Pancreas (tissue), 10 donors: ENCODE results near the gene AZI2. TPM values are rescaled to one million over a fixed set of nuclear protein-coding genes. Genes with fewer than 3 reads are reported as not detected.

Experiments
- ATAC-seq, 4 donors: fragments of 200-7000 bp; cut with Tn5 transposase; one replicate each; pipeline versions ENCODE4 v1.8.0 to v1.9.1; 2020; ENCODE audit warnings: mild to moderate bottlenecking in 4 of 4, moderate library complexity in 4 of 4
- DNase-seq, 6 donors: peaks; one replicate each; pipeline ENCODE4 v3.0.0-alpha.2; 2020
- FAIRE-seq: peaks from 2 replicates; lab custom pipeline; 2012; peaks lifted over from hg19 to GRCh38; lab: Jason Lieb, UNC
- H3K27ac ChIP-seq, 4 donors: fragments of 200-600 bp; sonication (generic); 1 replicate in 3 of 4; 2 replicates in 1 of 4; pipeline versions ENCODE4 v1.5.0 to v1.8.0; 2020
- H3K27me3 ChIP-seq, 4 donors: fragments of 200-600 bp; one replicate each; pipeline ENCODE4 v1.8.0; 2021
- H3K36me3 ChIP-seq, 3 donors: fragments of 200-600 bp; sonication (generic) in 1 of 3; one replicate each; pipeline versions ENCODE4 v1.5.0 to v1.8.0; 2020 to 2021
- H3K4me1 ChIP-seq, 3 donors: fragments of 200-600 bp; one replicate each; pipeline ENCODE4 v1.8.0; 2021
- H3K4me3 ChIP-seq, 4 donors: fragments of 200-600 bp; sonication (generic) in 2 of 4; one replicate each; pipeline versions ENCODE4 v1.5.0 to v1.8.0; 2020 to 2021
- H3K9me3 ChIP-seq, 4 donors: fragments of 200-600 bp; one replicate each; pipeline ENCODE4 v1.8.0; 2021
- WGBS, 2 donors: extraction: QIAGEN DNeasy Blood & Tissue Kit; methylation state at CpG; one replicate each; pipeline ENCODE4 v1.1.7; 2013; 5-methylcytosine and 5-hydroxymethylcytosine counted together
- intact Hi-C, 3 donors: fragments of 100-400 bp; cut with DNase I; formaldehyde crosslinking; loops; one replicate each; pipeline versions ENCODE4 v1.11.1 to v1.14.2; 2022
- polyA plus RNA-seq, 2 donors: library from polyadenylated mRNA; stranded (reverse); fragments of 200-250 nt; gene quantifications; one replicate each; pipeline ENCODE4 v1.2.3, GENCODE V29; 2013
- total RNA-seq, 6 donors: library from RNA; stranded (reverse); fragmentation: NEBNext Ultra II Directional in 4 of 6; extraction: Animal tissue kit (Norgen Biotek cat#: 25700) in 4 of 6; gene quantifications; one replicate each; pipeline versions ENCODE4 v1.2.1 to v1.2.4, GENCODE V29; 2021 to 2023
- TF ChIP-seq, protein P1 (sequence below), 4 donors: fragments of 200-600 bp; sonication (generic) in 3 of 4; IDR thresholded peaks; one replicate each; pipeline versions ENCODE4 v1.5.0 to v1.8.0; 2021; ENCODE audit warnings: antibody characterized with exemption in 4 of 4
- donor health status: healthy with polysubstance abuse.
- donor health status: DM: no; HTN: no; CAD: no; lungs with moderate emphysema.
- donor health status: DM: no; HTN: no; CAD: no.
- donor health status: control.
- donor health status: control.
- donor health status: Bipolar disorder and iron deficiency.
- donor health status: DM: yes; HTN: yes; CAD: no.
- donor health status: DM: no; HTN: no; CAD: no.
- donor health status: DM: no; HTN: no; CAD: no.
- donor health status: DM: yes; HTN: yes; CAD: no.

Gene AZI2
- total and polyA plus RNA-seq, 8 donors: 13.2 to 35.9 (median 29.3) TPM

DNA sequence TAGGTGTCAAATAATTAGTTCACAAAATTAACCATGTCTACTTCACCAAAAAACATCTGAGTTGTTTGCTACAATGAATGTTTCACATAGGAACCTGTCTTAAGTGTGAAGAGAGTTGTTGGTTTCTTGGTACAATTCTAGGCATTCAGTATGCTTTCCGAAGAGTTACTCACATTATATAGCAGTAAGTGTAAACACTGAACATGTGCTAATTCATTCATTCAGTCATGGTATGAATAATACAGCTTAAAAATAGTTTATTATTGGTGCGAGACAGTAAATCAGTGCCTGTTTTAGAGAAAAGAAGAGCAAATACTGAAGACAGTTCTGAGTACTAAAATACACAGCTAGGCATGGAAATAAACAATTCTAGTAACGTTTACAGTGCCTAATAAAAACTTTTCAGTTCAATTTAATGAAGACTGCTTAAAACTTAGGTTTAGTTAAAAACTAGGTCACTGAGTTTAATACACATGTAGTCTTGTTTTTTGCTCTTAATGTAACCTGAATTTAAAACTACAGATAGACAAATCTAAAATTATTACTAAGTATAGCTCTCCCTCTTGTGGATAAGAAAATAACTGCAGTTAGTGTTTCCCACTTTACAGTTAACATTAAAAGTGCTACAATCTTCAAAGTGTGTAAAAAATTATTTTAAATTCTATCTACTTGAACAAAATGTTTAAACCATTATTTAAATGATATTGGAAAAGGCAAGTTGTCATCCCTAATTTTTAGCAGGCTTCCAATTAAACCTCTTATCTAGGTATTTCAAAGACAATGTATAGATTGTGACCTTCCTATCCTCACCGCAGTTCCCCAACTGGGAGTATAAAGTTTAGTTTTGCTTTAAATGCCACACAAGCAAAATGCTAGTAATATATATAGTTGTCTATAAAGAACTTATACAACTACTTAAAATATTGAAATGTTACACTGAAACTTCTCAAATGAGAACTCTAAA, 20.2 kb downstream of the AZI2 start:
- Histone ChIP-seq H3K27me3 (no peaks in the 10 kb centered on the region), H3K9me3 (no peaks in the 10 kb centered on the region), H3K27ac (no peak overlapping the region), H3K4me3 (no peak overlapping the region), H3K4me1 (peaks cover 0 to 3% (median 0%) of the 10 kb centered on the region in 3 donors), H3K36me3 (no peaks in the 10 kb centered on the region)
- DNase-seq: no peak
- peak; percentile 50 to 78 (median 72) for ATAC-seq
- intact Hi-C loops: loop anchor here in 2 of 3 donors (5.0 kb wide), 1 partner anchor 616 kb away; no protein-coding TSS in a partner anchor
- TF ChIP-seq, protein P1, sequence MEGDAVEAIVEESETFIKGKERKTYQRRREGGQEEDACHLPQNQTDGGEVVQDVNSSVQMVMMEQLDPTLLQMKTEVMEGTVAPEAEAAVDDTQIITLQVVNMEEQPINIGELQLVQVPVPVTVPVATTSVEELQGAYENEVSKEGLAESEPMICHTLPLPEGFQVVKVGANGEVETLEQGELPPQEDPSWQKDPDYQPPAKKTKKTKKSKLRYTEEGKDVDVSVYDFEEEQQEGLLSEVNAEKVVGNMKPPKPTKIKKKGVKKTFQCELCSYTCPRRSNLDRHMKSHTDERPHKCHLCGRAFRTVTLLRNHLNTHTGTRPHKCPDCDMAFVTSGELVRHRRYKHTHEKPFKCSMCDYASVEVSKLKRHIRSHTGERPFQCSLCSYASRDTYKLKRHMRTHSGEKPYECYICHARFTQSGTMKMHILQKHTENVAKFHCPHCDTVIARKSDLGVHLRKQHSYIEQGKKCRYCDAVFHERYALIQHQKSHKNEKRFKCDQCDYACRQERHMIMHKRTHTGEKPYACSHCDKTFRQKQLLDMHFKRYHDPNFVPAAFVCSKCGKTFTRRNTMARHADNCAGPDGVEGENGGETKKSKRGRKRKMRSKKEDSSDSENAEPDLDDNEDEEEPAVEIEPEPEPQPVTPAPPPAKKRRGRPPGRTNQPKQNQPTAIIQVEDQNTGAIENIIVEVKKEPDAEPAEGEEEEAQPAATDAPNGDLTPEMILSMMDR (IDR thresholded peaks at IDR 0.05): peak; percentile 40 to 60 (median 48)
- peak; percentile 90 for FAIRE-seq
- WGBS, 2 donors: 80 to 85% methylated on average over 4 of the region's 4 CpGs

DNA sequence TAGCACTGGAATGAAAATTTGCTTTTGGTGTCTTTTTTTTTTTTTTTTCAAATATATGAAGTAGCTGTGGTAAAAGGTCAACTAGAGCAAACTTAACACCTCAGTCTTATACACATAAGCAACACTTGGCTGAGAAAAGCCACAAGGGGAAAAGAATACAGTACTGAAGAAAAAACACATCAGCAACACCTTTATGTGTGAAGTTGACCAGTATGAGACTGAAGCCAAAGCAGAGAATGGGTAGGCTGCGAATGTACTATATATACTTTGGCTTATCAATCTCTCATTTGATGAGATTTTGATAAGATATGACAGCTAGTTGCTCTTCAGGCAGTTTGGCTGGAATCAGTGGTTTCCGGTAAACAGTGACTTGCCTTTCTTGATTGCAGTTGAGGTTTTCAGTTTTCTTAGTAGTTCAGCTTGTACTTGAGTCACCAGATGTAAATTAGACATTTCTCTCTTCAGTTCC, 22.1 kb downstream of the AZI2 start:
- TF ChIP-seq, protein P1 (IDR thresholded peaks at IDR 0.05): no peak
- 74 to 79% methylated on average over 2 of the region's 2 CpGs for WGBS, 2 donors
- Histone ChIP-seq H3K27me3 (no peaks in the 10 kb centered on the region), H3K4me3 (no peak overlapping the region), H3K36me3 (no peaks in the 10 kb centered on the region), H3K9me3 (no peaks in the 10 kb centered on the region), H3K27ac (no peak overlapping the region), H3K4me1 (peaks cover 0 to 3% (median 0%) of the 10 kb centered on the region in 3 donors)
- no peak for DNase-seq
- no peak for FAIRE-seq
- intact Hi-C loops: loop anchor here in 2 of 3 donors (5.0 kb wide), 1 partner anchor 614 kb away; no protein-coding TSS in a partner anchor
- peak in 1 of 4 donors; percentile 30 for ATAC-seq

DNA sequence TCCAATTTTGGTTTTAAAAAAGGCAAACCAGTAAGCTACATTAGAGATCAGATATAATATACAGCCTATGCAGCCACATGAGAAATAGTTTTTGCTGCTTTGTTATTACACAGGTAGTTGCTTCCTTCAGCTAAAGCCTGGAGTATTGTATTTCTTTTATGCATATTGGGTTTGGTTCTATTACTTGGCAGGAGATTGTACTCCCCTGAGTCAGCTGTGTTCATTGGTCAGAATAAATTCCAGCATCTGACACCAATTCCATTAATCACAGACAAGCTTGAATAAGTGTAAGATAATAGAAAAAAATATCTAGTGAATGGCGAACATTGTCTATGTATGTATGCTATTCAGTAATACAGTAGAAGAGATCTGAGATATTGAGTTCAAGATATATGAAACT, 26.2 kb downstream of the AZI2 start:
- no peak overlapping the region for H3K27ac ChIP-seq
- intact Hi-C loops: no loop called here
- H3K36me3 ChIP-seq: no peaks in the 10 kb centered on the region
- no peaks in the 10 kb centered on the region for H3K9me3 ChIP-seq
- TF ChIP-seq, protein P1 (IDR thresholded peaks at IDR 0.05): no peak
- DNase-seq (no peak), FAIRE-seq (no peak), ATAC-seq (no peak)
- no peaks in the 10 kb centered on the region for H3K4me1 ChIP-seq
- H3K4me3 ChIP-seq: no peak overlapping the region
- 62 to 67% methylated on average over 1 of the region's 1 CpG for WGBS, 2 donors
- no peaks in the 10 kb centered on the region for H3K27me3 ChIP-seq

DNA sequence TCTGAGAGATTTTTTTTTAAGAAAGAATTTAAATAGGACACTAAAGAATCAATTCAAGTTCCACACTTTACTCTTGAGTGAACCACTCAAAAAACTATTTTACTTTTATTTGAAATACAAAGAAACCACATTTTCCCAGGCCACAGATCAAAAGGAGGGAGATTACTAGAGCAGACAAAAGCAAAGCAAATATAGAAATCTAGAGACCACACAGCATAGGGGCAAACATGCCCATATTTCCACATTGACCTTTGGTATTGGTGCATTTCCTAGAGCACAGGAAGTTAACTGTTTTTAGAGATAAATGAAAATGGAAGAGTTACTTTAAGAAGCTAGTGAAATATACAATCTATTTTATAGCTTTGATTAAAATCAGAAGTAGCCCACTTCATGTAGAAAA, 27.6 kb downstream of the AZI2 start:
- TF ChIP-seq, protein P1 (IDR thresholded peaks at IDR 0.05): no peak
- no peak for ATAC-seq
- Histone ChIP-seq H3K36me3 (no peaks in the 10 kb centered on the region), H3K27me3 (no peaks in the 10 kb centered on the region), H3K4me1 (no peaks in the 10 kb centered on the region), H3K4me3 (no peak overlapping the region), H3K27ac (no peak overlapping the region), H3K9me3 (no peaks in the 10 kb centered on the region)
- no peak for DNase-seq
- FAIRE-seq: no peak
- intact Hi-C loops: no loop called here
